Measurements from ENCODE around the gene PPFIA1.
"Not testable (repeated sequence)": the region's sequence is repeated elsewhere in the genome, so short reads cannot be mapped to it uniquely, and the experiment has no call there.

PPFIA1 gene

DNA sequence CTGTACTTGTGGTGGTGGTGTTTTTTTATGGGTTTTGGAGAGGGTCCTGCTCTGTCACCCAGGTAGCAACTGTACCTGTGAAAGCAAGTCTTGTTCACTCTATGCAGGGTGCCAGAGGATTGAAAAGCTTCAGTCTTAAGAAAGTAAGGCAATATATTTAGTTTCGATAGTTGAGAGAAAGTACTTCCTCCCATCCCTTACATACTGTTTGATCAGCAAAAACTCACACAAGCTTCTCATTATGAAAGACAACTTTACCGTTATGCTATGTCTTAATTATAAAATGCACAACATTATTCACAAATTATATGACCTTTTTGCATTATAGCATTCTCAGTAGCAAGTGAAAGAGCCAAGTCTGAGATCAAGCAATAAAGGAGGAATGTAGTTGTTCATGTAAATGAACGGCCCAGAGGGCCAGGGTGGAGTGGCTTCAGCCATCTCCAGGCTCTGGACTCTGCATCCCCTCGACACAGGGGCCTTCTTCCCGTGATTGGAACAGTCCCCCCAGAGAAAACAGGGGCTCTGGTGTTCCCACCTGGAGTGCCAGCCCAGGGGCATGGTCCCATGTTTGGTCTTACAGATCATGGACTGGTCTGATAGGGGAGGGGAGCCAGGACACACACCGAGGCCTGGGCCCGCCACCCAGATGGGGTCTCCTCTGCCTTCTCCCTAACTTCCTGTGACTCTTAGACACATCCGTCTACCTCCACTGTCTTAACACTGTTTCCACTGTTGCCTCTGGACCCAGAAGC lies 89.1 kb downstream of the PPFIA1 start:
- no peak for DNase-seq (ENCODE audit: low read depth)

DNA sequence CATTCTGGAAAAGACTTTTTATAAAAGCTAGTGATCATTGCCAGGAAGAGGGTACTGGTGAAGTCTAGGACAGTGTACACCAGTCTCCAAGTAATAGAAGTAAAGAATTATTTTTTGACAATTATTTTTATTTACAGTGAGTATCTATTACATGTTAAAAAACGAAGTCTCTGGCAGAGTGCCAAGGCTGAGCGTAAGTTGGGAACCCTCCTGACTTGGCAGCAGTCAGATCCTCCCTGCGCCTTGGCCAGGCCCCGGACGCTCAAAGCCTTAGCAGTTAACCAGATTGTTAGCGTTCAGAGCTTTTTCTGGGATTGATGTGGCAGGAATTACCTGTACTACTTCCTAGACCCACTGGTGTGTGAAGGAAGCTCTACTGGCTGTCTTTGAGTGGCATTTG lies 89.7 kb downstream of the PPFIA1 start:
- no peak for DNase-seq (ENCODE audit: low read depth)

GRCh38 chr11:70364178-70364577 lies 93.7 kb downstream of the PPFIA1 start:
- no peak for DNase-seq (ENCODE audit: low read depth)

DNA sequence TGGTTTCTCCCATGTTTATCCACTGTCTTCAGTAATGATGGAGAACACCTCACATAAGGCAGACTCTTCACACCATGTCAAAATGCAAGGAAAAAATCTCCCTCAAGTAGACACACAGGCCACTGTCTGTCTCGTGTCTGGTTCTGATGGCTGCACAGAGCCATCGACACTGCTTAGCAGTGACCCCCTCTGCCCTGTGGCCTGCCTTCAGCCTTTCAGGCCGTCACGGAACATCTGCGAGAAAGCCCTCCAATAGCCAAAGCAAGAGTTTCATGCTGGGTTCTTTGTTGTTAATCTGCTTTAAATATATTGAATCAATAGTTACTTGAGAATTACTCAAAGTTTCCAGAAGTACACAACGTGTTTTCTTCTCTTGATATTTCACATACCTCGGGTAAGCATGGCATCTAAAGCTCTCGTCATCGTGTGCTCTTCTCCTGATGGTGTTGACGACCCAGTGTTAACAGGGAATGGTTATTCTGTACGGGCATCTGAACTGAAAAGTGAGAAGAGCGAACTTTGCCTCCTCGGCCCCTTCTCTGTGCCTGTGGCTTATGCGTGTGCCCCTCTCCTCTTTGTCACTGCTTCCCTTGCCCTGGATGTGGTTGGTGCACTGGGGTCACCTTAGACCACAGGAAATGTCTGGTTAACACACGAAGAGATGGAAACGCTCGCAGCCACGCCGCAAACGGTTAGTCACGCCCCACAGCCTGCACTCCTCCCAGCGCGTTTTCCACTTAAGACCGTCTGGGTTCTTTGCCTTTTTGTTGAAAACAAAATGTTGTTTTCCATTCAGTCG lies 94.5 kb downstream of the PPFIA1 start:
- peak; percentile 43 for DNase-seq (ENCODE audit: low read depth)

GRCh38 chr11:70365544-70365927 lies 95.0 kb downstream of the PPFIA1 start:
- DNase-seq (ENCODE audit: low read depth), result no peak

GRCh38 chr11:70367071-70367470 lies 96.6 kb downstream of the PPFIA1 start:
- no peak for DNase-seq (ENCODE audit: low read depth)

- no peak for DNase-seq (ENCODE audit: low read depth)
Measured at GRCh38 chr11:70368961-70369360, 98.5 kb downstream of the PPFIA1 start.

DNA sequence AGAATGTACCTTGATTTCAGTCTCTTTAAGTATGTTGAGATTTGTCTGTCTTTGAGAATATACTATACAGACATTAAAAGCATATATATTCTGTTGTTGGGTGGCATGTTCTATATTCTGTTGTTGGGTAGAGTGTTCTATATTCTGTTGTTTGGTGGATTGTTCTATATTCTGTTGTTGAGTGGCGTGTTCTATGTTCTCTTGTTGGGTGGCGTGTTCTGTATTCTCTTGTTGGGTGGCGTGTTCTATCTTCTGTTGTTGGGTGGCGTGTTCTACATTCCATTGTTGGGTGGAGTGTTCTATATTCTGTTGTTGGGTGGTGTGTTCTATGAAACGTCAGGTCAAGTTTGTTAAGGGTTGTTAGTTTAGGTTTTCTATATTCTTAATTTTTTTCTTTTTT lies 100.8 kb downstream of the PPFIA1 start:
- DNase-seq (ENCODE audit: low read depth), result no peak

- no peak for DNase-seq (ENCODE audit: low read depth)
Measured at GRCh38 chr11:70372076-70372475, 101.6 kb downstream of the PPFIA1 start.

DNA sequence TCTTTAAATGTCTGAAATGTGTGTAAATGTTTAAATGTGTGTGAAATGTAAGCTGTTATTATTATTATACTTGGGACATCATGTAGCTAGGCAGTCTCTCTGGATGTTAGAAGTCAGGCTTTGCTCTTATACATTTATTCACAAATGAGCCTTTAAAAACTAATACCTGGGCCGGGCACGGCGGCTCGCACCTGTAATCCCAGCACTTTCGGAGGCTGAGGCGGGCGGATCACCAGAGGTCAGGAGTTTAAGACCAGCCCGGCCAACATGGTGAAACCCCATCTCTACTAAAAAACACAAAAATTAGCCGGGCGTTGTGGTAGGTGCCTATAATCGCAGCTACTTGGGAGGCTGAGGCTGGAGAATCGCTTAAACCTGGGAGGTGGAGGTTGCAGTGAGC lies 106.1 kb downstream of the PPFIA1 start:
- no peak for DNase-seq (ENCODE audit: low read depth)

- no peak for DNase-seq (ENCODE audit: low read depth)
Measured at GRCh38 chr11:70377645-70378044, 107.2 kb downstream of the PPFIA1 start.

DNA sequence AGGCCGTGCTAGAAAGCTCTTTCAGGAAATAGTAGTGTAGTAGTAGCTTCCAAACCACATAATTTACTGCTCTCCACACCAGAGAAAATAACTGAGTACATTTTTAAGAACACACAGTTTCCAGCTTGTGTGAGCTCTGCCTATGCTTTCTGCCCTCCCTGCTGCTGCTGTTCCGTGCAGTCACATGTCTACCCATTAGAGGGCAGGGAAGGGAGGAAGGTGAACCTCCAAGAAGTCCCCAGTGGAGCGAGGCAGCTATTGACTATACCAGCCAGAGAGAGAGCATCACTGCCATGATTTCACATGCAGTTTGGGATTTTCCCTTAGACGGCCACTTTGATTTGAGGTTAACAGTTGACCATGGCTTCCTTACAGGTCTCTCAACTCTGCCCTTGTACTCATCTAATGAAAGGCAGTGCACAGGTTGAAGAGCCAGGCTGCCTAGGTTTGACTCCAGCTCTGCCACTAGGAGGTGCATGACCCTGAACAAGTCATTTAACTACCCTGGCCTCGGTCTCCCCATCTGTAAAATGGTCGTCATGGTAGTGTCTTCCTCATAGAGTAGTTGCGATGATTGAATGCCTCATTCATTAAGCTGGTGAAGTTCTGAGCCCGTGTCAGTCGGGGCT lies 108.1 kb downstream of the PPFIA1 start:
- DNase-seq (ENCODE audit: low read depth), result no peak

- no peak for DNase-seq (ENCODE audit: low read depth)
Measured at GRCh38 chr11:70381350-70381749, 110.9 kb downstream of the PPFIA1 start.

GRCh38 chr11:70381872-70382861 lies 111.7 kb downstream of the PPFIA1 start:
- DNase-seq (ENCODE audit: low read depth), result no peak

- no peak for DNase-seq (ENCODE audit: low read depth)
Measured at GRCh38 chr11:70383664-70384565, 113.4 kb downstream of the PPFIA1 start.

DNA sequence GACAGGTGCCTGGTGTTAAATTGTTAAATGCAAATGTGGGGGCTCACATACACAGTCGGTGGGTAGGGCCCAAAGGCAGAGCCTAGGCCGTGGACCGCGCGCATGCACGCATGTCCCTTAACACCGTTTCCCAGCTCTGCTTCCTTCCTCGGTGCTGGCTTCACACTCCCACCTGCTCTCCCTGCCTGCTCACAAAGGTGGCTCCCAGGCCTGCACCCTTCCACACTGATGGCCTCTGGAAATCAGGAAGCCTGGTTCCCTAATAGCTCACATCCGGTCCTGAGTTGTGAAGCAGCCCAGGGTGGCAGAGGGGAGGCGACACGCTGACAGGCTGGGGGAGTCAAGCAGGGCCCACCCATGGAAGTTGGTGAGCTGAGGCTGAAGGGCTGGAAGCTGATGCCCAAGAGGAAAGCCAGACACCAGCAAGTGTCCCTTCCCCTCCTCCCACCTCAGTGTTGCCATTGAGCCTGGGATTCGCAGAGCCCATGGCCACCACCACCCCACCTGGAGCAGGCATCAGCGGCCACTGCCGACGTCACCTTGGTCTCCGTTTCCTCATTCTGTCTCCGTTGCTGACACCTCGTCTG lies 114.2 kb downstream of the PPFIA1 start:
- DNase-seq (ENCODE audit: low read depth), result no peak

GRCh38 chr11:70387564-70387963 lies 117.1 kb downstream of the PPFIA1 start:
- no peak for DNase-seq (ENCODE audit: low read depth)

DNA sequence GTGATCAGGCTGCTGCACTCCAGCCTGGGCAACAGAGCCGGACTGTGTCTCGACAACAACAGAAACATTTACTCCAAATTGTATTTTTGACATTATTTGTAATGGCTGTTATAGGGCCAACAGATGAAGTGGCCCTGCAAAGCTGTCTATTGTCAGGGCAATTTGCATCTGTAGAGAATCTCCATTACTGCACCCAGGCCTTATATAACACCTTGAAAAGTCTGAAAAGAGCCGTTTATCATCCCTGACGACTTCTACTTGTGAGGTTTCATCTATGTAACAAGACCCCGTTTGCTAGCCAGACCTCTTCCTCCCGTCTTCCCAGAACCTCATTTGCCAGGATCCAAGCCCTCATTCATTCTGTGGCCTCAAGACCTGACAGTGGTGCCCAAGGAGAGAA lies 118.7 kb downstream of the PPFIA1 start:
- DNase-seq (ENCODE audit: low read depth), result no peak

GRCh38 chr11:70390882-70391281 lies 120.4 kb downstream of the PPFIA1 start:
- DNase-seq (ENCODE audit: low read depth), result not testable (repeated sequence)

- no peak for DNase-seq (ENCODE audit: low read depth)
Measured at GRCh38 chr11:70394211-70394950, 123.9 kb downstream of the PPFIA1 start.
